Lung (tissue), 12 donors: ENCODE results near the gene TPO. TPM values are rescaled to one million over a fixed set of nuclear protein-coding genes. Genes with fewer than 3 reads are reported as not detected.

Source experiments
- ATAC-seq: fragments of 200-7000 bp; cut with Tn5 transposase; one replicate; pipeline ENCODE4 v1.9.1; 2020; ENCODE audit warnings: moderate number of reproducible peaks; ENCODE audit not compliant: insufficient read depth, low FRiP score
- DNase-seq, 3 donors: peaks; one replicate each; pipeline ENCODE4 v3.0.0-alpha.2; 2013 to 2017
- H3K27ac ChIP-seq, 2 donors: one replicate each; pipeline ENCODE4 v1.5.1; 2013; ENCODE audit warnings: mild to moderate bottlenecking in 2 of 2, moderate library complexity in 2 of 2, control low read depth in 1 of 2, inconsistent platforms in 1 of 2, low read depth in 1 of 2, low read length in 1 of 2
- H3K27me3 ChIP-seq, 3 donors: one replicate each; pipeline ENCODE4 v1.5.1; 2013; ENCODE audit warnings: low read length in 2 of 3; ENCODE audit not compliant: control insufficient read depth in 3 of 3, insufficient read depth in 3 of 3
- H3K36me3 ChIP-seq, 4 donors: one replicate each; pipeline ENCODE4 v1.5.1; 2013; ENCODE audit warnings: low read length in 4 of 4, mild to moderate bottlenecking in 1 of 4, moderate library complexity in 1 of 4; ENCODE audit not compliant: control insufficient read depth in 4 of 4, insufficient read depth in 4 of 4
- H3K4me1 ChIP-seq, 5 donors: one replicate each; pipeline ENCODE4 v1.5.1; 2013; ENCODE audit warnings: low read length in 5 of 5, mild to moderate bottlenecking in 2 of 5, moderate library complexity in 1 of 5; ENCODE audit not compliant: control insufficient read depth in 5 of 5, insufficient read depth in 5 of 5
- H3K4me3 ChIP-seq: one replicate; pipeline ENCODE4 v1.5.1; 2013; ENCODE audit warnings: mild to moderate bottlenecking, control low read depth, moderate library complexity
- H3K9ac ChIP-seq, 2 donors: one replicate each; pipeline ENCODE4 v1.5.1; 2013; ENCODE audit warnings: low read length in 2 of 2, control low read depth in 1 of 2; ENCODE audit not compliant: insufficient read depth in 1 of 2
- H3K9me3 ChIP-seq, 4 donors: one replicate each; pipeline ENCODE4 v1.5.1; 2013; ENCODE audit warnings: low read length in 3 of 4, mild to moderate bottlenecking in 1 of 4, moderate library complexity in 1 of 4; ENCODE audit not compliant: control insufficient read depth in 4 of 4, insufficient read depth in 3 of 4
- WGBS, 2 donors: extraction: QIAGEN DNeasy Blood & Tissue Kit; methylation state at CpG; one replicate each; pipeline ENCODE4 v1.1.7; 2013; 5-methylcytosine and 5-hydroxymethylcytosine counted together
- polyA plus RNA-seq, 2 donors: library from polyadenylated mRNA; stranded (reverse); fragments of 200-250 nt; gene quantifications; one replicate each; pipeline ENCODE4 v1.2.1, GENCODE V29; 2013
- total RNA-seq, 2 donors: library from RNA; depleted of rRNA in 1 of 2; stranded (reverse); fragments of >200 nt in 1 of 2; gene quantifications; one replicate each; pipeline ENCODE4 v1.2.1, GENCODE V29; 2014 to 2021
- TF ChIP-seq, protein P1 (sequence below): IDR thresholded peaks from 2 replicates; pipeline ENCODE4 v1.5.1; 2012; ENCODE audit warnings: mild to moderate bottlenecking; ENCODE audit errors: control extremely low read depth, extremely low read depth
- donor health status: control.
- donor health status: control.
- donor health status: Bipolar disorder and iron deficiency.
- donor health status: healthy.
- donor health status: DM: yes; HTN: yes; CAD: no.

TPO gene
- total and polyA plus RNA-seq, 4 donors, result 0.17 to 0.31 TPM; not detected in 2

DNA sequence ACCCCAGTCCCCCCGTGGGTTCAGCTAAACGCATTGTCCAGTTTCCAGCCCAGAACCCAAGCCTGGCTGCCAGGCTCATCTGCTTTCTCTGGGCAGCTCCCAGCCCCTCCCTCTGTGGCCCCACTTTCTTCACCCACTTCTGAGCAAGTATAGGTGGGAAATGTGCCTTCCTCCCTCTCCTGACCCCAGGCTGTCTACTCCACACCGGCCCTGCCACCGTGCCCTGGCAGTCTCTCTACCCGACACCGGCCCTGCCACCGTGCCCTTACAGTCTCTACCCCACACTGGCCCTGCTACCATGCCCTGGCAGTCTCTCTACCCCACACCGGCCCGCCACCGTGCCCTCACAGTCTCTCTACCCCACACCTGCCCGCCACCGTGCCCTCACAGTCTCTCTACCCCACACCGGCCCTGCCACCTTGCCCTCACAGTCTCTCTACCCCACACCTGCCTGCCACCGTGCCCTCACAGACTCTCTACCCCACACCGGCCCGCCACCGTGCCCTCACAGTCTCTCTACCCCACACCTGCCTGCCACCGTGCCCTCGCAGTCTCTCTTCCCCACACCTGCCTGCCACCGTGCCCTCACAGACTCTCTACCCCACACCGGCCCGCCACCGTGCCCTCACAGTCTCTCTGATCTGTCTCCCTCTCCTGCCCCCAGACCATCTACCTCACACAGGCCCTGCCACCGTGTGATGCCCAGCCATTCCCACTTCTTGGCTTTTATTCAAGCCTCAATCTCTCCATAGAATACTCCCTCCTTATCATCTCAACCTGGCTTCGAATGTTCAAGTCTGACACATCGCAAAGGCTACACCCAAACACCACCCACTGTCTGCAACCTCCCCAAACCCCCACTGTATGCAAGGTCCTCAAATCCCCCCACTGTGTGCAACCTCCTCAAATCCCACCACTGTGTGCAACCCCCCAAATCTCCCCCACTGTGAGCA is 108.9 kb downstream of the TPO start:
- WGBS, 2 donors, result 90 to 93% methylated on average over 26 of the region's 26 CpGs
- DNase-seq (no peak), ATAC-seq (no peak)

DNA sequence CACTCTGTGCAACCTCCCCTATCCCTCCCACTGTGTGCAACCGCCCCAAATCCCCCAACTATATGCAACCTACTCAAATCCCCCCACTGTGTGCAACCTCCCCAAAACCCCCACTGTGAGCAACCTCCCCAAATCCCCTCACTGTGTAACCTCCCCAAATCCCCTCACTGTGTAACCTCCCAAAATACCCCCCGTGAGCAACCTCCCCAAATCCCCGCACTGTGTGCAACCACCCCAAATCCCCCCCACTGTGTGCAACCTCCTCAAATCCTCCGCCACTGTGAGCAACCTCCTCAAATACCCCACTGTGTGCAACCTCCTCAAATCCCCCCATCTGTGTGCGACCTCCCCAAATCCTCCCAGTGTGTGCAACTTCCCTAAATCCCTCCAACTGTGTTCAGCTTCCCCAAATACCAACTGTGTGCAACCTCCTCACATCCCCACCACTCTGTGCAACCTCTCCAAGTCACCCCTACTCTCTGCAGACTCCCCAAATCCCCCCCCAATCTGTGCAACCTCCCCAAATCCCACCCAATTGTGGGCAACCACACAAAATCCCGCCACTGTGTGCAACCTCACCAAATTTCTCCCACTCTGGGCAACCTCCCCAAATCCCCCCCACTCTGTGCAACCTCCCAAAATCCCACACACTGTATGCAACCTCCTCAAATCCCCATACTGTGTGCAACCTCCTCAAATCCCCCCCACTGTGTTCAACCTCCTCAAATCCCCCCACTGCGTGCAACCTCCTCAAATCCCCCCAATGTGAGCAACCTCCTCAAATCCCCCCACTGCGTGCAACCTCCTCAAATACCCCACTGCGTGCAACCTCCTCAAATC is 114.1 kb downstream of the TPO start:
- DNase-seq (no peak), ATAC-seq (no peak)
- H3K36me3 ChIP-seq, result no peaks in the 10 kb centered on the region
- H3K9me3 ChIP-seq, result no peaks in the 10 kb centered on the region
- 85 to 89% methylated on average over 9 of the region's 9 CpGs for WGBS, 2 donors
- peaks cover 0 to 2% (median 0%) of the 10 kb centered on the region in 3 donors for H3K27me3 ChIP-seq
- H3K9ac ChIP-seq, result no peak overlapping the region
- H3K4me3 ChIP-seq, result no peak overlapping the region
- no peaks in the 10 kb centered on the region for H3K4me1 ChIP-seq
- TF ChIP-seq, protein P1, sequence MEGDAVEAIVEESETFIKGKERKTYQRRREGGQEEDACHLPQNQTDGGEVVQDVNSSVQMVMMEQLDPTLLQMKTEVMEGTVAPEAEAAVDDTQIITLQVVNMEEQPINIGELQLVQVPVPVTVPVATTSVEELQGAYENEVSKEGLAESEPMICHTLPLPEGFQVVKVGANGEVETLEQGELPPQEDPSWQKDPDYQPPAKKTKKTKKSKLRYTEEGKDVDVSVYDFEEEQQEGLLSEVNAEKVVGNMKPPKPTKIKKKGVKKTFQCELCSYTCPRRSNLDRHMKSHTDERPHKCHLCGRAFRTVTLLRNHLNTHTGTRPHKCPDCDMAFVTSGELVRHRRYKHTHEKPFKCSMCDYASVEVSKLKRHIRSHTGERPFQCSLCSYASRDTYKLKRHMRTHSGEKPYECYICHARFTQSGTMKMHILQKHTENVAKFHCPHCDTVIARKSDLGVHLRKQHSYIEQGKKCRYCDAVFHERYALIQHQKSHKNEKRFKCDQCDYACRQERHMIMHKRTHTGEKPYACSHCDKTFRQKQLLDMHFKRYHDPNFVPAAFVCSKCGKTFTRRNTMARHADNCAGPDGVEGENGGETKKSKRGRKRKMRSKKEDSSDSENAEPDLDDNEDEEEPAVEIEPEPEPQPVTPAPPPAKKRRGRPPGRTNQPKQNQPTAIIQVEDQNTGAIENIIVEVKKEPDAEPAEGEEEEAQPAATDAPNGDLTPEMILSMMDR, result no peak
- H3K27ac ChIP-seq, result no peak overlapping the region

More for the DNA sequence above, 108.9 kb downstream of the TPO start:
- Histone ChIP-seq H3K4me3 (no peak overlapping the region), H3K9ac (no peak overlapping the region), H3K27ac (no peak overlapping the region), H3K27me3 (peaks cover 0 to 3% (median 0%) of the 10 kb centered on the region in 3 donors), H3K9me3 (no peaks in the 10 kb centered on the region), H3K4me1 (no peaks in the 10 kb centered on the region), H3K36me3 (no peaks in the 10 kb centered on the region)
- TF ChIP-seq, protein P1, result no peak

DNA sequence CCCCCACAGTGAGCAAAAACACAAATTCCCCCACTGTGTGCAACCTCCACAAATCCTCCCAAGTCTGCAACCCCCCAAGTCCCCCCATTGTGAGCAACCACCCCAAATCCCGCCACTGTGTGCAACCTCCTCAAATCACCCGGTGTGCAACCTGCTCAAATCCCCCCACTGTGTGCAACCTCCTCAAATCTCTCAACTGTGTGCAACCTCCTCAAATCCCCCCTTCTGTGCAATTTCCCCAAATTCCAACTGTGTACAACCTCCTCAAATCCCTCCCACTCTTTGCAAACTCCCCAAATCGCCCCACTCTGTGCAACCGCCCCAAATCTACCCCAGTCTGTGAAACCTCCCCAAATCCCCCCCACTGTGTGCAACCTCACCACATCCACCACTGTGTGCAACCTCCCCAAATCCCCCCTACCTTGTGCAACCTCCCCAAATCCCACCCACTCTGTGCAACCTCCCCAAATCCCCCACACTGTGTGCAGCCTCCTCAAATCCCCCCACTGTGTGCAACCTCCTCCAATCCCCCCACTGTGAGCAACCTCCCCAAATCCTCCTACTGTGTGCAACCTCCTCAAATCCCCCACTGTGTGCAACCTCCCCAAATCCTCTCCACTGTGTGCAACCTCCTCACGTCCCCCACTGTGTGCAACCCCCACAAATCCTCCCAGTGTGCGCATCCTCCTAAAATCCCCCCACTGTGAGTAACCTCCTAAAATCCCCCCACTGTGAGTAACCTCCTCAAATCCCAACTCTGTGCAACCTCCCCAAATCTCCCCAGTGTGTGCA is 115.2 kb downstream of the TPO start:
- no peaks in the 10 kb centered on the region for H3K9me3 ChIP-seq
- TF ChIP-seq, protein P1, result no peak
- ATAC-seq, result no peak
- H3K4me1 ChIP-seq, result no peaks in the 10 kb centered on the region
- no peak for DNase-seq
- H3K4me3 ChIP-seq, result no peak overlapping the region
- H3K9ac ChIP-seq, result no peak overlapping the region
- H3K27me3 ChIP-seq, result peaks cover 0 to 2% (median 0%) of the 10 kb centered on the region in 3 donors
- no peaks in the 10 kb centered on the region for H3K36me3 ChIP-seq
- WGBS, 2 donors, result 80 to 83% methylated on average over 6 of the region's 6 CpGs
- no peak overlapping the region for H3K27ac ChIP-seq
